Endothelial cell (in vitro differentiated cells): ENCODE measurements around the gene GPR107. TPM values are rescaled to one million over a fixed set of nuclear protein-coding genes. Genes with fewer than 3 reads are reported as not detected.
A peak's percentile ranks its signal among the peaks of the same experiment; 100 is the strongest.

ENCODE experiments used
- DNase-seq: peaks from one replicate; pipeline ENCODE4 v3.0.0; 2021; ENCODE audit warnings: low spot score
- H3K27ac Mint-ChIP-seq: one replicate; pipeline ENCODE4 v1.8.0; 2021; ENCODE audit warnings: mixed read lengths, inconsistent platforms; ENCODE audit not compliant: unreplicated experiment
- H3K27me3 Mint-ChIP-seq: one replicate; pipeline ENCODE4 v1.8.0; 2021; ENCODE audit warnings: mild to moderate bottlenecking, moderate library complexity, mixed read lengths, inconsistent platforms; ENCODE audit not compliant: unreplicated experiment
- H3K36me3 Mint-ChIP-seq: one replicate; pipeline ENCODE4 v1.8.0; 2021; ENCODE audit warnings: mild to moderate bottlenecking, low read depth, mixed read lengths, inconsistent platforms; ENCODE audit not compliant: unreplicated experiment
- H3K4me1 Mint-ChIP-seq: one replicate; pipeline ENCODE4 v1.8.0; 2021; ENCODE audit warnings: mild to moderate bottlenecking, mixed read lengths, inconsistent platforms; ENCODE audit not compliant: unreplicated experiment
- H3K4me3 Mint-ChIP-seq: one replicate; pipeline ENCODE4 v1.8.0; 2021; ENCODE audit warnings: mild to moderate bottlenecking, mixed read lengths, inconsistent platforms; ENCODE audit not compliant: unreplicated experiment
- H3K9me3 Mint-ChIP-seq: one replicate; pipeline ENCODE4 v1.8.0; 2021; ENCODE audit warnings: mixed read lengths, inconsistent platforms; ENCODE audit not compliant: unreplicated experiment
- CTCF ChIP-seq: fragments of 200-600 bp; sonication (generic); IDR thresholded peaks from one replicate; pipeline ENCODE4 v1.5.0; 2021; ENCODE audit warnings: antibody characterized with exemption; ENCODE audit not compliant: unreplicated experiment
- total RNA-seq: library from RNA; stranded (reverse); fragmentation: NEBNext Ultra II Directional; extraction: Animal tissue kit (Norgen Biotek cat#: 25700); gene quantifications from one replicate; pipeline ENCODE4 v1.2.1, GENCODE V29; 2021; ENCODE audit not compliant: unreplicated experiment

Gene GPR107
- total RNA-seq, 1 donor from 2014 or later, result 63.5 TPM

DNA sequence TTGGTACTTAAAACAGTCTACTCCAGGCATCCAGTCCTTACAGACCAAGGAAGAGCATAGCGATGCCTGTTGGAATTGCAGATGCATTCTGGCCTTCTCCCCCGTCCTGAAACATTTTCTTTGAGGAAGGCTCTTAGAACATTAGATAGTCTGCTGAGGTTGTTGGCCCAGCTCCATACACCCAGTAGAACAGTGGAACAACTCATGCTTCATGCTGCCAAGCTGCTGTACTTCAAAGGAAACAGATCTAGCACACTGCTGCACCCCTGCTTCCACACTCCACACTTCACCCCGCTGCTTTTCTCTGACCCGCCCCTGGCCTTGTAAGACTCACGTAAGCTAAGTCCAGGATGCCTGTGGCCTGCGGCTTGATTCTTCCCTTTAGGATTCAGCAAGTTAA lies 85.1 kb downstream of the GPR107 start:
- H3K27ac Mint-ChIP-seq, result peak overlapping the region; percentile 48
- TF ChIP-seq CTCF, result no peak
- peaks cover 3% of the 10 kb centered on the region for H3K27me3 Mint-ChIP-seq
- peaks cover 18% of the 10 kb centered on the region for H3K4me1 Mint-ChIP-seq
- no peak overlapping the region for H3K4me3 Mint-ChIP-seq
- no peaks in the 10 kb centered on the region for H3K9me3 Mint-ChIP-seq
- peaks cover 20% of the 10 kb centered on the region for H3K36me3 Mint-ChIP-seq
- no peak for DNase-seq

- H3K27me3 Mint-ChIP-seq, result peaks cover 3% of the 10 kb centered on the region
- no peak overlapping the region for H3K4me3 Mint-ChIP-seq
- H3K27ac Mint-ChIP-seq, result no peak overlapping the region
- H3K9me3 Mint-ChIP-seq, result no peaks in the 10 kb centered on the region
- TF ChIP-seq CTCF, result no peak
- peaks cover 22% of the 10 kb centered on the region for H3K4me1 Mint-ChIP-seq
- peaks cover 19% of the 10 kb centered on the region for H3K36me3 Mint-ChIP-seq
- DNase-seq, result no peak
These were observed 85.5 kb downstream of the GPR107 start for GRCh38 chr9:130139251-130139650.

GRCh38 chr9:130140706-130141105 lies 87.0 kb downstream of the GPR107 start:
- Mint-ChIP-seq H3K27me3 (peaks cover 3% of the 10 kb centered on the region), H3K4me1 (peaks cover 26% of the 10 kb centered on the region), H3K36me3 (peaks cover 5% of the 10 kb centered on the region), H3K9me3 (no peaks in the 10 kb centered on the region), H3K27ac (no peak overlapping the region), H3K4me3 (peak overlapping the region; percentile 29)
- TF ChIP-seq CTCF, result no peak
- no peak for DNase-seq

GRCh38 chr9:130142056-130142455 lies 88.3 kb downstream of the GPR107 start:
- Mint-ChIP-seq H3K36me3 (no peaks in the 10 kb centered on the region), H3K4me1 (peaks cover 26% of the 10 kb centered on the region), H3K4me3 (no peak overlapping the region), H3K9me3 (no peaks in the 10 kb centered on the region), H3K27ac (no peak overlapping the region), H3K27me3 (peaks cover 3% of the 10 kb centered on the region)
- no peak for DNase-seq
- TF ChIP-seq CTCF, result no peak

GRCh38 chr9:130142641-130143040 lies 88.9 kb downstream of the GPR107 start:
- Mint-ChIP-seq H3K27ac (no peak overlapping the region), H3K4me3 (no peak overlapping the region), H3K36me3 (no peaks in the 10 kb centered on the region), H3K27me3 (peaks cover 3% of the 10 kb centered on the region), H3K9me3 (no peaks in the 10 kb centered on the region), H3K4me1 (peaks cover 21% of the 10 kb centered on the region)
- no peak for TF ChIP-seq CTCF
- DNase-seq, result no peak
